Fibroblast of the conjunctiva (primary cell): ENCODE results near the gene MAP1LC3A.

ENCODE experiments used
- DNase-seq: peaks from one replicate; pipeline ENCODE4 v3.0.0-alpha.2; 2010; ENCODE audit warnings: low read depth

Gene MAP1LC3A

DNA sequence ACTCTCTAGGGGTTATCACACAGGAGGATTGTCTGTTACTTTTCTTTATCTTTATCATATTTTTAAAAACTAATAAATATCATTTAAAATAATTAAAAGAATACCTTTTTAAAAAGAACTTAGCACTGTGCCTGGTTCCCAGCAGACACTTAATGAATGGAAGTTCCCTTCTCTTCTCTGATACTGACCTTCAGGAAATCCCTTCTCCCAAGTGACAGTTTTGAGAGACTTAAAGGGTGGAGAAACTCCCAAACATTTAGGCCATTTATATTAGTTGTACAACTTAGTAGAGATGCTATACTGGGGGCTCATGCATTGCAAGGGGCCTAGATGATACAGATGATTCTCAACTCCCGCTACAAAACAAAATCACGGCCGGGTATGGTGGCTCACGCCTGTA lies 18.5 kb downstream of the MAP1LC3A start:
- no peak for DNase-seq

GRCh38 chr20:34578025-34578424 lies 19.5 kb downstream of the MAP1LC3A start:
- no peak for DNase-seq

GRCh38 chr20:34578521-34578920 lies 20.0 kb downstream of the MAP1LC3A start:
- no peak for DNase-seq

DNA sequence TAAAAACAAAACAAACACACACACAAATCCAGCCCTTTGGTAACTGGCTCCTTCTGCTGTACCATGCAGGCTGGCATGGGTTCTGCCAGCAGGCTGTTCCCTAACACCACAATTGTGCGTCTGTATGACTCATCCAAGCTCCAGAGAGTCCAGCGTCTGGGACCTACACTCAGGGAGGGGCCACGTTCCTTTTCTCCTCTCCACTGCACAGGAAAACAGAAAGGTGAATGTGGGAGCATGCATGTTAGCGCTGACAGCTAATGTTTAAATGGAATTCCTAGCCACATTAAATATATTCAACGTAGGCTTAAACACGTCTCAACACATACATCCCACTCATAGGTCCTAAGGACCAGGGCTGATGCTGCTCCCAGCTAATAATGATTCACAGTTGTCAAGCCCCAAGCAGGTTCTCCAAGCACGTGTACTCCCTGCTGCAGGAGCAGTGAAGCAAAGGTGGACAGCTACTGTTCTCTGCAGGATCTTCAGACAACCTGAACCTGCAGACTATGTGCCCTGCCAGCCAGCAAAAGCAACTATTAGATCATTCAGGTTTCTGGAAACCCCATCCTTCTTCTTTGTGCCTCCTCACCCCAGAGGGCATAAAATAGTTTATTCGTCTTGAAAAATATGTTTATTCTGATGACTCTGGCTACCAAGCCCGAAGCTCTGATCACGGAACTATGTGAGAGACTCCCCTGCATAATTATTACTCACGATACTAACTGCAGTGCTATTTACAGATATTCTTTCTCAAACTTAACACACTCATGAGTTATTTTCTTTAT lies 20.9 kb downstream of the MAP1LC3A start:
- peak; percentile 67 for DNase-seq

DNA sequence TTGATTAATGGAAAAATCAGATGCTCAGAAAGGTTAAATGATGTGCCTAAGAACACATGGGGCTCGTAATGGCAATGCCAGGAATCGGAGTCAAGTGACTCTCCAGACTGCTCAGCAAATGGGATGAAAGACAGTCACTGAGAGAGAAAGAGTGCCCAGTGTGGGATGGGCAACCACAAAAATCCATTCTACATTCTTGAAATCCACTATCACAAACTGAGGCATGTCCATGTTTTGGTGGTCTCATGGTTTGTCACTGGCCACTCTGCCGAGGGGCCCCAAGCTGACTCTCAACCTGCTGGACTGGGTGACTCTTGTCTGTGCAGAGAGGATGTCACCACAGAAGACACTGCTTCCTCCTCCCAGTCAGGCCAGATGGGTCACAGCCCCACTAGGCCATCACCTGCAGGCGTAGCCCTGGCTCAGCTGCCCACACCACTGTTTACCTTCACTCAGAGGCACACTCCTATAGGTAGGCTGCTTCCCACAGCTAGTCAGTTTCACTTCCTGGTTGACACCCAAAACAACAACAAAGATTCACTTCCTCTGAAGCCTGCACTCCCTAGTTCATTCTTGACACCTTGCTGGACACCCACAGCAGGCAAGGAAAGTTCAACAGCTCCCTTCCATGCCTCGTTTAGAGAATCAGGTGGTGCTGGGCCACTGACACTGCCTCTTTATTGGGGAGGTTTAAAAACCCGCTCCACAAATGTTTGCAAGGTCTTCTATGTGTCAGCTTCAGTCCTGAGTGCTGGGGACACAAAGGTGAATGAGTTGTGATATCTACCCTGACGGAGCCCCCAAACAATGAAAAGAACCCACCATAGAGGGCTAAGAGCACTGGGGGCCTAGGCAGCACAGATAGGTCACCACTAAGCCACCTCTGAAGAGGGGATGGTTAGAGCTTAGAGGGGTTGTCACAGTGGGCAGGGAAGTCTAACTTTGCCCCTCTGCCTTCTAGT lies 21.7 kb downstream of the MAP1LC3A start:
- no peak for DNase-seq

GRCh38 chr20:34581341-34582184 lies 23.0 kb downstream of the MAP1LC3A start:
- DNase-seq, result peak; percentile 28

DNA sequence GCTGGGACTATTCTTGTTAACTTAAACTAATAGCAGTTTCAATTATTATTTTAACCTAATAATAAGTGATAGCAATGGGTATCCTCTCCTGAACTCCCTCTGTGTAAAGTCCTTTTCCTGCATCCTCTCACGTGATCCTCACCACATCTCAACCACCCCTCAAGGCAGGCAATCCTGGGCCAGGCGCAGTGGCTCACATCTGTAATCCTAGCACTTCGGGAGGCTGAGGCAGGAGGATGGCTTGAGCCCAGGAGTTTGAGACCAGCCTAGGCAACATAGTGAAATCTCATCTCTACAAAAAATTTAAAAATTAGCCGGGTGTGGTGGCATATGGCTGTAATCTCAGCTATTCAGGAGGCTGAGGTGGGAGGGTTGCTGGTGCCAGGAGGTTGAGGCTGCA lies 23.7 kb downstream of the MAP1LC3A start:
- no peak for DNase-seq

- no peak for DNase-seq
These were observed 24.4 kb downstream of the MAP1LC3A start for GRCh38 chr20:34582911-34583310.

GRCh38 chr20:34583544-34583943 lies 25.0 kb downstream of the MAP1LC3A start:
- DNase-seq, result no peak

- DNase-seq, result no peak
These were observed 26.5 kb downstream of the MAP1LC3A start for GRCh38 chr20:34585019-34585418.

- no peak for DNase-seq
These were observed 28.1 kb downstream of the MAP1LC3A start for GRCh38 chr20:34586488-34587163.

DNA sequence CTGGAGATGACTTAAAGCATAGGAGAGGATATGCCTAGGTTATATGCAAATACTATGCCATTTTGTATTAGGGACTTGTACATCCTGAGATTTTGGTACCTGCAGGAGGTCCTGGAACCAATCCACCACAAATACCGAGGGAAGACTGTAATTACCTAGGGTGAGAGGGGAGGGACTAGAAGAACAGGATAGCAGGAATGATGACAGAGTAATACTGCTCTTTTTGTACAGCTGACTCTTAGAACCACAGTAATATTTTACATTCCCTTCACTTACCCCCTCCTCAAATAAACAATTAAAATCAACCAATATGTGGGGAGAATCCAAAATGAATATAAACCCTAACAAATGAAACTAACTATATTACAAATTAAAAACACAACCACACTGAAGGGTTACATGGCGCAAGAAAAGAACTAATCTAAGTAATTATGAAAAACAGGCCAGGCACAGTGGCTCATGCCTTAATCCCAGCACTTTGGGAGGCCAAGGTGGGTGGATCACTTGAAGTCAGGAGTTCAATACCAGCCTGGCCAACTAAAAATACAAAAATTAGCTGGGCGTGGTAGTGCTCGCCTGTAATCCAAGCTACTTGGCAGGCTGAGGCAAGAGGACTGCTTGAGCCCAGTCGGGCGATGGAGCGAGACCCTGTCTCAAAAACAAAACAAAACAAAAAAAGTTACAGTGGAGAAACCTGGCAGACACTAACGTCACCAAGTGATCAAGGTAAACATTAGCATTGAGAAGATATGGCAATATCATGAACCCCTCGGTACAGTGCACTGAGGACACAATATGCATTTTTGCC lies 37.1 kb downstream of the MAP1LC3A start:
- no peak for DNase-seq

- DNase-seq, result no peak
These were observed 42.6 kb downstream of the MAP1LC3A start for GRCh38 chr20:34600892-34601653.

DNA sequence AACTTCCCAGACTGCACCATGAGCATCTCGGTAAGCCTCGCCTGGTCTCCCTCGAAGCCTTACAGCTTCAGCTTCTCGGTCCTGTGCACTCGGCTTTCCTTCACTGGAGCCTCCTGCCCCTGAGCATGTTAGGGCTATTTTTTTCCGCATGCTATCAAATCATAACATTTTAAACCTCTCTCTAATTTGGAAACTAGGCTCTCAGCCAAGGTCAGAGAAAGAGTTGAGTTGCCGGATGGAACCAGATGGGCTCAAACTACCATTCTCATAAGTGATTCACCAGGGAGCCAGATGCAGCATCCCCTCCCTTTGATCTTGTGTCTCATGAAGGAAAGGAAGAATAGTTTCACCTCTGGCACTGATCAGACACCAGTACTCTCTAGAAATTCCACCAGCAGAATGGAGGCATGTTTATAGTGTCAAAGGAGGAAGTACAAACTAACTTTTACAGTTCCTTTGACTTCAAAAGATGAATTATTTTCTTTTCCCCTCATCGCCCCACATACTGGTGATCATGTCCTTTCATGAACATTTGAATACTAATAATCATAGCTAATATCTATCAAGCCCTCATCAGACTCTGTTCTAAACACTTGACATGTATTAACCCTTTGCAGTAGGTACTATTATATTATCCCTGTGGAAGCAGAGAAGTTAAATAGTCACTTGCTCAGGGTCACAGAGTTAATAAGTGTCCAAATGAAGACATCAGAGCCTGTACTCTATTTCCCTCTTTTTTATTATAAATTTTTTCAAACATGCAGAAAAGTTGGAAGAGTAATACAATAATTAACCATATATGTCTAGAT lies 46.7 kb downstream of the MAP1LC3A start:
- DNase-seq, result peak; percentile 39

DNA sequence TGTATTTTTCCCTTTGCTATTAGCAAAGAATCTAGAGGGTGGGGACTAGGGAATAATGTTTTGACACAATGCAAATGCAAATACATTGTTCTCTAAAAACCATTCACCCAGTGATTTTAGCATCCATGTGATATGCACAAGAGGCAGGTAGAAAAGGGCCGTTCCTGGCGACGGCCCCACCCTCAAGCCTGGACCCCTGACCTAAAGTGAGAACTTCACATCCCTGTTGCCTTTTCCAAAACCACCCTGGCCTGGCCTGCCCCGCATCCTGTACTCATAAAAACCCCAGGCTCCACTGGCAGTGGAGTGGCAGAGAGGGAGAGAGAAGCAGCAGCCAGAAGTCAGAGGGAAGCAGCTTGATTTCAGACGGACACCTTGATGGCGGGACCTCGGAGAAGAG lies 48.5 kb downstream of the MAP1LC3A start:
- DNase-seq, result no peak
